Tibial nerve (tissue), 4 donors: Measurements from ENCODE around the gene BMP5.

Source experiments
- EP300 ChIP-seq, 2 donors: sonication (generic); formaldehyde crosslinking; IDR thresholded peaks; one replicate each; pipeline ENCODE4 v1.6.1; 2017; ENCODE audit warnings: antibody characterized with exemption in 2 of 2, mild to moderate bottlenecking in 1 of 2
- POLR2A ChIP-seq, 2 donors: fragments of 450-650 bp; IDR thresholded peaks; one replicate each; pipeline ENCODE4 v1.6.1; 2017; ENCODE audit warnings: antibody characterized with exemption in 2 of 2, mild to moderate bottlenecking in 2 of 2, moderate library complexity in 2 of 2
- TF ChIP-seq, protein P1 (sequence below), 5 experiments: fragments of 200-600 bp in 3 of 5; fragments of 450-650 bp in 2 of 5; sonication (generic) in 3 of 5; IDR thresholded peaks; one replicate each; pipeline ENCODE4 v1.5.1; 2016 to 2019; ENCODE audit warnings: antibody characterized with exemption in 5 of 5, mild to moderate bottlenecking in 3 of 5, moderate library complexity in 2 of 5

DNA sequence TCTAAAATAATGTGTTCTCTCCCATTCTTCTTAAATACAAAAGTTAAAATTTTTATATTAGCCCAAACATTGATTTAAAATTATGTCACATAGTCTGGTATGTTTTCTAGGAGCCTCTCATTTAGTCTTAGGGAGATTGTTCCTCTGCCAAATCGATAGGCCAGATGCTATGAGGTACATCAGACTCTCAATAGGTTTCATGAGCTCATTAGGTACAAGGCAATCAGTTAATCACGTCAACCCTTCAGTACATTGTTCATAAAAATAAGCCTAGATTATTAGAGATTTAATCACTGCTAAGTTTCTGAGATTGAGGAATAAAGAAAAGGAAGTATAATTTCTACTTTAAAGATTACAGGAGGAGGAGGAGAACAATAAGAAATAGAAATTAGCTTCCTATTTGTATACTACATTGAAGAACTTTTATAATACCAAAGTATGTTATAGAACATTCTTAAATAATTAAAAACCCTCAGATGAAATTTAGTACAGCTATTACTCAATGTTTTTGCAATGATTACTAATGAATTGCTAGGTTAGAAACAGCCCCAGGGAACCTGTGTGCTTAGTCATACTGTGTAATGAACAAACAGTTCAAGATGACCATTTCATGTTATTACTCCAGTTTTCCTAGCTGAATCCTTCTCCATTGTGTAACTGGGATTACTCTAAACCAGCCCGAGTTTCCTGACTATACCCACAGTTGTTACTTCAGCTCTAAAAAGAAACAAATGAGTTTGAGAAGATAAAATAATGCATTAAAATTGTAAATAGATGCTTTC lies 117.0 kb downstream of the BMP5 start:
- TF ChIP-seq POLR2A (IDR thresholded peaks at IDR 0.05) (no peak), EP300 (IDR thresholded peaks at IDR 0.05) (peak in 1 of 2 donors; percentile 49)
- TF ChIP-seq, protein P1, sequence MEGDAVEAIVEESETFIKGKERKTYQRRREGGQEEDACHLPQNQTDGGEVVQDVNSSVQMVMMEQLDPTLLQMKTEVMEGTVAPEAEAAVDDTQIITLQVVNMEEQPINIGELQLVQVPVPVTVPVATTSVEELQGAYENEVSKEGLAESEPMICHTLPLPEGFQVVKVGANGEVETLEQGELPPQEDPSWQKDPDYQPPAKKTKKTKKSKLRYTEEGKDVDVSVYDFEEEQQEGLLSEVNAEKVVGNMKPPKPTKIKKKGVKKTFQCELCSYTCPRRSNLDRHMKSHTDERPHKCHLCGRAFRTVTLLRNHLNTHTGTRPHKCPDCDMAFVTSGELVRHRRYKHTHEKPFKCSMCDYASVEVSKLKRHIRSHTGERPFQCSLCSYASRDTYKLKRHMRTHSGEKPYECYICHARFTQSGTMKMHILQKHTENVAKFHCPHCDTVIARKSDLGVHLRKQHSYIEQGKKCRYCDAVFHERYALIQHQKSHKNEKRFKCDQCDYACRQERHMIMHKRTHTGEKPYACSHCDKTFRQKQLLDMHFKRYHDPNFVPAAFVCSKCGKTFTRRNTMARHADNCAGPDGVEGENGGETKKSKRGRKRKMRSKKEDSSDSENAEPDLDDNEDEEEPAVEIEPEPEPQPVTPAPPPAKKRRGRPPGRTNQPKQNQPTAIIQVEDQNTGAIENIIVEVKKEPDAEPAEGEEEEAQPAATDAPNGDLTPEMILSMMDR (IDR thresholded peaks at IDR 0.05): no peak
